GM18867 (cell line): Measurements from ENCODE around the gene MX1.

Experiments
- ATAC-seq: cut with Tn5 transposase; IDR thresholded peaks from one replicate; pipeline ENCODE4 v1.9.1; 2021; ENCODE audit warnings: mild to moderate bottlenecking, moderate library complexity; ENCODE audit not compliant: unreplicated experiment

The MX1 gene

GRCh38 chr21:41488080-41488479 lies 62.0 kb downstream of the MX1 start:
- ATAC-seq, result no peak

- ATAC-seq, result no peak
Observed at GRCh38 chr21:41489329-41489728, 63.3 kb downstream of the MX1 start.

- ATAC-seq, result no peak
Observed at GRCh38 chr21:41490330-41490729, 64.3 kb downstream of the MX1 start.

GRCh38 chr21:41491412-41491811 lies 65.4 kb downstream of the MX1 start:
- ATAC-seq, result no peak

GRCh38 chr21:41494242-41494641 lies 68.2 kb downstream of the MX1 start:
- ATAC-seq, result no peak

- ATAC-seq, result no peak
Observed at GRCh38 chr21:41497008-41497407, 71.0 kb downstream of the MX1 start.

GRCh38 chr21:41497788-41498187 lies 71.7 kb downstream of the MX1 start:
- no peak for ATAC-seq

GRCh38 chr21:41499920-41500319 lies 73.9 kb downstream of the MX1 start:
- ATAC-seq, result no peak

GRCh38 chr21:41500363-41500762 lies 74.3 kb downstream of the MX1 start:
- no peak for ATAC-seq

- no peak for ATAC-seq
Observed at GRCh38 chr21:41500931-41501381, 74.9 kb downstream of the MX1 start.

GRCh38 chr21:41501919-41502318 lies 75.9 kb downstream of the MX1 start:
- no peak for ATAC-seq

- no peak for ATAC-seq
Observed at GRCh38 chr21:41503331-41503730, 77.3 kb downstream of the MX1 start.

- ATAC-seq, result no peak
Observed at GRCh38 chr21:41504030-41504429, 78.0 kb downstream of the MX1 start.

- ATAC-seq, result no peak
Observed at GRCh38 chr21:41506005-41506594, 80.1 kb downstream of the MX1 start.

- no peak for ATAC-seq
Observed at GRCh38 chr21:41506611-41507520, 80.8 kb downstream of the MX1 start.

- ATAC-seq, result no peak
Observed at GRCh38 chr21:41507521-41508414, 81.7 kb downstream of the MX1 start, which contains the start of gene TMPRSS2. TMPRSS2 (minus strand) TSS chr21:41508158; CDS start chr21:41498133, 10,025 bp downstream.

- no peak for ATAC-seq
Observed at GRCh38 chr21:41508415-41509144, 82.5 kb downstream of the MX1 start.
